HG03354 (cell line): ENCODE data around the gene PISD.
A peak's percentile ranks its signal among the peaks of the same experiment; 100 is the strongest.

Experiments used
- ATAC-seq: cut with Tn5 transposase; IDR thresholded peaks from one replicate; pipeline ENCODE4 v1.9.1; 2021; ENCODE audit warnings: mild to moderate bottlenecking; ENCODE audit not compliant: unreplicated experiment, poor library complexity, severe bottlenecking

The PISD gene

DNA sequence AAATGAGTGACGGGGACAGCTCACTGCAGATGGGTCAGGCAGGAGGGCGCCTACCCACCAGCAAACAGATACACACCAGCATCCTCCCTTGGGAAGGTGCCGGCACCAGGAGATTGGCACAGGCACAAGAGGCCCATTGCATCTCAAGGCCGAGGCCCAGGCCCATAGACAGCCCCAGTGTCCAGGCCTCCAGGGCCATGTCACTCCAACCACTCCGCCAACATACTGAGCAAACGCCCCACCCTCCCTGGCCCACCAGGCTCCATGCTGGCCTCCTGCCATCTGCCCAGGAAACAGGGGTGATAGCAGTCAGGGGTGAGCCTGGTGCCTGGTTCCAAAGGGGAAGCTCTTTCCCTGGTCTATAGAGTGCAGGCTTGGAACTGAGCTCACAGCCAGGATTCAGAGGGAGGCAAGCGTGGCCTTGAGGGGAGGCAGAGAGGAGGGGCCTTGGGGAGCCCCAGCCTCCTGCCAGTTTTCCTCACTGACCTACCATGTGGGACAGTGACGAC lies 34.7 kb downstream of the PISD start:
- ATAC-seq = no peak

DNA sequence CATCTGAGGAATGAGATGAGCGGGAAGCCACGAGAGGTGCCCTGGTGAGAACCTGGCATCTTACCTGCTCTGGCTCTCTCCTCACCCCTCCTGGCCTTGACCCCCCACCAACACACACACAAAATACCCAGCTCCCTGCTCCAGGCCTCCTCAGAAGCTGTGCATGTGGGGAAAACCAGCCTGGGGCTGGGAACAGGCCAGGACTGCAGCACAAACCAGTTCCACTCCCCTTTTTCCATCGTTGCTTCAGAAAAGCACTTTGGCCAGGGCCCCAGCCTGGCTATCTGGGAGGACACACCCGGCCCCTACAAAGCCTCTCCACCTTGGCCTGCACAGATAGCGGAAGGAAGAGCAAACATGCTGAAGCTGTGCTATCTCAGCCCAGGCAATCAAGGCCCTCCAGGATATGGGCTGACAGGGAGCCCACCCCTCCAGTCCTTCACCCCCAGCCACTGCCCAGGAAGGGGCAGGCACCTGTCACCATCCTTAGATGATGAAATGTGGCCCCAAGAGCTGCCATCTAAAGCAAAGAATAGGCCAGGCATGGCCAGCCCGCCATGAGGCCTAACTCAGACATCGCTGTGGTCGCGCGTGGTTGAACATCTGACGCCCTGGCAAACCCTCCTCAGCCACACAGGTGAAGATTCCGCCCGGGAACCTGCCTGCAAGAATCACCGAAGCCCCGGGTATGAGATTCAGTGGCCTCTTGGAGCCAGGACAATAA lies 35.4 kb downstream of the PISD start:
- no peak for ATAC-seq

DNA sequence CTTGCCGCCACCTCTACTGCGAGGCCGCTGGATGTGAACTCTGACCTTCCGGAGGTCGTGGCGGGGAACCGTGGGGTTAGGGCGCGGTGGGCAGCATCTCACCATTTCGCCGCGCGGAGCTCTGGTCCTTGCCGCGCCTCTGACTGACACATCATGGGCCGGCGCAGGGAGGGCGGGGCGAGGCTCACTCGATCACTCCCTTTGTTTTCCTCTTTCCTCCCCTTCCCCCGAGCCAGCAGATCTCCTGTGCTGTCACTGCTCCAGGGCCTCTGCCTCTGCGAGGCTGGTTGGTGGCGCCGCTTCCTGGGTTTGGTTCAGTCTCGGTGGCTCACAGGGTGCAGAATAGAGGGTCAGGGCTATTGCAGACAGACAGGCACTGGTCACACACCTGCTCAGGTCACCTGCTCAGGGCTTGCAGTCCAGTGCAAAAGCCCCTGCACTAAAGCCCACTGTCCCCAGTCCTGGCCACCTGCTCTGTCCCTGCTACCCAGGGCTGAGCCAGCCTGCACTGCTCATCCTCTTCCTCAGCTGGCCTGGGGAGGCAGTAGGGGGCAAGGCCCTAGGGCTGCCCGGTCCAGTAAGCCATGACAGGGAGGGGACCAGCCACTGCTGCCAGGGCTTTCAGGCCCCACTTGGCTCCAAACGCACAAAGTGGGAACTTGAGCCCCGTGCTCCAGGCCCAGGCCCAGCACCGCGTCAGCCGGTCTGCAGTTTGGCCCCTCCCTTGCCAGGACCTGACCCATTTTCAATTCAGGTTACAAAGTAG lies 36.2 kb downstream of the PISD start:
- no peak for ATAC-seq

DNA sequence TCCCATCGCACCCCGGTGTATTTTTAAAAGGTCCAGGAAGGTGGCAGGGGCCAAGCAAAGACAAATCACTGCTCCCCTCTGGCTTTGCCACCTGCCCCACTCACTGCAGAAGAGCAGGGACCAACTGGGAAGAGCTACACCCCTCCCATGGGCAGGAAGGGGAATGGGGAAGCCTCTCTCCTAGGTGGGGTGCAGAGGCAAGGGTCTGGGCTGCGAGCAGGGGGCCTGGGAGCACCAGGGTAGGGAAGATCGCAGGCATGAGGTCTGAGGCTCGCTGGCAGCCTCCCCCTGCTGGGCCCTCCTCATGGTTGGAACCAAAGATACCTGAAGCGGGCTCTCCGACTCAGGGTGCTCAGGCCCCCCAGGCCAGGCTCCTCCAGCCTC lies 36.8 kb downstream of the PISD start:
- no peak for ATAC-seq

DNA sequence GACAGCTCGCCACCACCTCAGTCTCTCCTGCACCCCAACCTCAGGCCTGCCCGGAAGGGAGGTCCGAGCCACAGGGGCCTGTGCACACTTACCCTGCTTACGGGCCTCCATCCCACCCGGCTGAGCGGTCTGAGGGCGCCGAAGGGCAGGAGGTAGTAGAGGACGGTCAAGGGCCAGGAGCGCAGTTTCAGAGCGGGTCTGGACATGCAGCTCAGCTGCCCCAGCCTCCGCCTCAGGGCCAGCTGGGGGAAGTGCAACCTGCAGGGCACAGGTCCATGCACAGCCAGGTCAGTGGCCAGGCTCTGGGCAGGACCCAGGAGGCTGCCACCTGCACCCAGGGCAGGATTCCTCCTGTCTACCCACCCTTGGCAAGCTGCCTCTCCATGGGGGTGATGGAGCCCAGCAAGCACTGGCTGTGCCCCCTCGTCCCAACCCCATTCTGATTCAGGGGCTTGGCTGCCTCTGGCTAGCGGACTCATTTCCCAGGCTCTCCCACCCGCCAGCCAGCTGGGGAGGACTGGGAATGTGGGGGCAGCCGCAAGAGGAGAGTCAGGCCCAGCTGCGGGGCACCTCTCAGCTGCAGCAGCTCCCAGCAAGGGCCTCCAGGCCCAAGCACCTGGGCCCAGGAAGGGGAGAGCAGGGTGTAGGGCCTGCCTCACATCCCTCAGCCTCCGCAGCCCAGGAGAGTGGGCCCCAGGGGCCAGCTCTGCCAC lies 38.3 kb downstream of the PISD start:
- no peak for ATAC-seq

DNA sequence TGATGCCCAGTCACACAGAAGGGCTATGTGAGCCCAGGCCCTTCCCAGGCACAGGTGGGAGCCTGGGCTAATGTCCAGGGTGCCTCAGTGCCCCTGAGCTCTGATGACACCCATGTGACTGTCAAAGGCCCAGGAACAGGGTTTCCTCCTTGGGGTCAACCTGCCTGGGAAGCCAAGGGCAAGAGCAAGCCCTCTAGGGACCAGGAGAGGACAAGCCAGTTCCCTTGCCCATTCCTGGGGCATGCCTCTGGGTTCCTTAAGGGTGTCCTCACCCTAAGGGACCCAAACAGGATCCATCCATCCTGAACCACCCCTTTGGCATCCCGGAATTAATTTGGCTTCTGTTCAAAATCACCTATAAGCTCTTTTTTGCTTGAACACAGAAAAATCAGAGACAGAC lies 39.0 kb downstream of the PISD start:
- ATAC-seq = no peak

DNA sequence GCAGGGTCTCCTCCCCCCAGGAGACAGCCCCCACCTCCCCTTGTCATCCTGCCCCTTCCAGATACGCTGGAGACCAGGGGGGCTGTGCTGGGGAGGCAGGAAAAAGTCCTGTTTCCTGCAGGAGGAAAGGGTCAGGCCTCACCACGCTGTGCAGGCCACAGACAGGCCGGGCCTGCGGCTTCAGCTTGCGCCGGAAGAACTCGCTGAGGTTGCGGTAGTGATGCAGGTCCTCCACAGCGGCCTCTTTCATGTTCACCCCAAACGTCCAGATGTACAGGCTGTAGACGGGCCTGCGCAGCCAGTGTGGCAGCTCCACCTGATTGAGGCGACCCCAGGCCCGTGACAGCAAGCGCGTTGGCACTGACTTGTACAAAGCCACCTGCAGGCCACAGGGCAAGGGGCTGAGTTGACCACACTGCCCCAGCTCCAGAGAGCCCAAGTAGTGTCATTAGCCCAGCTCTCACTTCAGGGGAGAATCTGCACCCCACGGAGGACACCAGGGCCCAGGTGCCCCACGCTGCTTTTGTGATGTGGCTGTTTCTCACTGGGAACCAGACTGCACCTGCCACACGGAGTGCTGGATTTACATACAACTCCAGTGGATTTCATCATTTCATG lies 40.4 kb downstream of the PISD start:
- ATAC-seq = no peak

DNA sequence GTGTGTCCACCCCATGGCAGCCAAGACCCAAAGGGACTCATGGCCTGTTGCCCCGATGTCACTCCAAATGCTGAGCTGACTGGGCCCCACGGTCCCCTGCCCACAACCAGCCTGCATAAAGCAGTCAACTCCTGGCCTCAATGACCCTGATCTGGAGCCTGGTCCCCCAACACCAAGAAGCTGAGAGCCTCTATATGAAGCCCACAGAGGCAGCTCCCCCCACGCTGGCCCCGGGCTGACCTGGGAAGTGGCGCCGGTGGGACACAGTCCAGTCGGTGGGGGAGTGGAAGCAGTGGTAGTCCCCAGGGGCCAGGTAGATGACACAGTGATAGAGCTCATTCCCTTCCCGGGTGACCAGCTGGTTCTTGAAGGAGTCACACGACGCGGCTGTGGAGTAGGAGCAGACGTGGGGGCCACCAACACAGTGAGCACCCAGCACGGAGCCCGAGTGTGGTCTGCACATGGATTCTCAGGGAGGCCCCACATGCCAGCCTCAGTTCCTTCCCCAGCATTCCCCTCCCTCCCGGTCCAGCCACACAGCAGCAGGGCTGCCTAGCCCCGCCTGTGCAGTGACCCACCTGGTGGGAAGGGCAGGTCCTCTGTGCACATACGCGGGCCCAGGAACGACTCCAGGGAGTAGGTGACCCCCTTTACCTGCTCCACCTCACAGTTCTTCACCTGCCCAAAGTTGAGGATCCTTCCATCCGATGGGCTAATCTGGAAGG lies 41.1 kb downstream of the PISD start:
- no peak for ATAC-seq

DNA sequence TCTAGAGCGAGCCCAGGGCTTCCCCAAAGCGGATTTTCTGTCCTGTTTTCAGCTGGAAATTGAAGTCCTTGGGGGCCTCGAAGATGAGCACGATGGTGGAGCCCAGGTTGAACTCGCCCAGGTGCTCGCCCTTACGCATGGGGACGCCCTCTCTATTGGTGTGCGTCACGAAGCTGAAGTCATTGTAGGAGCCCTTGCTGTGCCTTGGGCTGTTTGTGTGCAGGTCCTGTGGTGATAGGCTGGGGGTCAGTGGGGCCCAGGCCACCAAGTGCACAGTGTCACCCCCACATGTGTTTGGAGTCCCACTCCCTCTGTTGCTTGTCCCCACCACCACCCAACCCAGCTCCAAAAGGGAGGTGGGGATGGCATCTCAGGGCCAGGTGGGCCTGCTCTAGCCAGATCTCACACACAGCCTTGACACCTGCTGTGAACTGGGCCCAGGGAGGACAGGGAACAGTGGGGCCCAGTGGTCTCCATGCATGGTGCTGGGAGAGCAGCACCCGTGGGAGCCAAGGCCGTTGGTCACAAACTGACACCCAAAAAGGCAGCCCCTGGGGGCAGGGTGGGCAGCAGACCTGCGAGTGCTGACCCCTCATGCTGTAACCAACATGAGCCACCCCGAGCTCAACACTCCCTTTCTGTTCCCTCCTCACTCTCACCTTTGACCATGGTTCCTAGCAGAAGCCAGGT lies 42.3 kb downstream of the PISD start:
- ATAC-seq = no peak

DNA sequence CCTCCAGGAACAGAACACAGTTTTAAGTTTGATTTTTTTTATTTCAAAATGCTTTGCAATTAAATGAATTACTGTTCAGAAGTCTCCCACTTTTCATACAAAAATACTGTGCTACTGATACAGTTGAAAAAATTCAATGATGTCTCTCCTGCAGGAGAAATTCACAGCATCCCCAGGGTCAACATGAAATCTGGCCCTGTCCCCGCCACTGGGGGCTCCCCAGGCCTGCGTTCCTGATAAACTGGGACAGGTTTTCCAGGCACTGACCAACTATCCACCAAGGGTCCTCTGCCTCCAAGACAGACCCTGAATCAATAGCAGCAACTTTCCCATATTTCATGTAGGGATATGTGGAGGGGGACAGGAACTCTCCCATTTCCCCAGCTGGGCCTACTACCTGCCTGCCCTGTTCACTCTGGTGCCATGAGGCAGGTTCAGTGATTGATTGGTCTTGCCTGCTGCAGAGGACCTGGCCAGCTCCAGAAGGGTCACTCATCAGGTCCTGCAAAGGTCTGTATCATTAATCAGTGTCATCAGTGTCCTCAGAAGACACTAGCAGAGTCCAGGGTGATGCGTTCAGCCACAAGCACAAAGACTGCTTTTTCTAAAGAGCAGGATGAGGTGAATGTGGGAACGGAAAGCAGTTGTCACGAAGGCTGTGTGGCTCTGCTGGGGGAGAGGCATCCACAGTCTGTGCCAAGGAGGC lies 43.4 kb downstream of the PISD start:
- no peak for ATAC-seq

DNA sequence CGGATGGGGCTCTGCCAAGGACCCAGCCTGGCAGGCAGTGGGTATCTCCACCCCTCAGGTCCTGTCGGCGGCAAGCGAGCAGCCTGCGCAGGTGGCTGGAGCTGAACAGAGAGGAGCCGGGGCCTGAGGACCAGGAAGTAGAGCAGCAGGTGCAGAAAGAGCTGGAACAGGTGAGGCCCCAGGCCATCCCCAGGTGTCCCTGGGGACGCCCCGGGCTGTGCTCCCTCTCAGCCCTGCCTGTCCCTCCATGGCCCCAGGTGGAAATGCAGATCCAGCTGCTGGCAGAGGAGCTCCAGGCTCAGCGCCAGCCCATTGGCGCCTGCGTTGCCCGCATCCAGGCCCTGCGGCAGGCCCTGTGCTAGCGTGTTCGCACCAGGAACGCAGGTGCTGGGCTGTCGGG lies 44.0 kb downstream of the PISD start:
- no peak for ATAC-seq

DNA sequence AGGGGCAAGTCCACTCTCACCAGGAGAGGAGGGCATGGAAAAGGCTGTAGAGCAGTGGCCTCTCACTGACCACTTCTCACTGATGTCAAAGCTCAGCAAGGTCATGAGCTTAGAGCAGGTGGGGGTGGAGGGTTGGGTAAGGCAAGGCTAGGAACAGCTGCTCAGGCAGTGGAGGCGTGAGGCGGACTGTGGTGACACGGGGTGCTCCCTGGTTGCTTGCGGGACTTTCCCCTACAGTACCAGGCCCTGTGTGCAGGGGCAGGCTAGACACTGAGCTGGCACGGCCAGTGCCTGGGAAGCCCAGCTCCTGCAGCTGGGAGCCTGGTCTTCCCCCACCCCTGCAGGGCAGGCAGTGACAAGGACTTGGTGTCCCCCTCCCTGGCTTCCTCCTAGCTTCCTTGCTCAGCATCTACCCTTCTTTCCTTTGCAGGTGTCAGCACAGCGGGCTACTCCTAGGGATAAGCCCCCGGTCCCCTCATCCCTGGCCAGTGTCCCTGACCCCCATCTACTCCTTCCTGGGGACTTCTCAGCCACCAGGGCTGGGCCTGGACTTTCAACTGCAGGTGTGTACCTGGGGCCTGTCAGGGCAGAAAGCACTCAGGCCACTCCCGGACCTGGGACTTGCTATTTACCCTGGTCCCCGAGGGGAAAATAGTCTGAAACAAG lies 45.6 kb downstream of the PISD start:
- ATAC-seq = peak; percentile 65

DNA sequence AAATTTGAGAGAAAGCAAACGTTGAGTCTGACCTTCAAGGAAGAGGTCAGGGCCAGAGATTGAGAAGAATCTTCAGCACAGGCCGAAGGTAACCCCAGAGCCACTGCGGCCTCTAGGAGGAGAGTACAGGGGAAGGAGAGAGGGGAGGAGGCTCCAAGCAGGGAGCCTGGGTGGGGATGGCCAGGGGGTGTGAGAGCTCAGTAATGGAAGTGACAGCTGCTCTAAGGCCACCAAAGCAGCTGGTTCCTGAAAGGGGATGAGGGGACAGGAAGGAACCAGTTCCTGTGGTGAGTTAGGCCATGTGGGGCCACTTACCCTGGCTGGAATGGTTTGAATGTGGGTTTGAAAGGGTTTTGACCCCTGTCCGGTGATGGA lies 46.1 kb downstream of the PISD start:
- peak; percentile 16 for ATAC-seq

DNA sequence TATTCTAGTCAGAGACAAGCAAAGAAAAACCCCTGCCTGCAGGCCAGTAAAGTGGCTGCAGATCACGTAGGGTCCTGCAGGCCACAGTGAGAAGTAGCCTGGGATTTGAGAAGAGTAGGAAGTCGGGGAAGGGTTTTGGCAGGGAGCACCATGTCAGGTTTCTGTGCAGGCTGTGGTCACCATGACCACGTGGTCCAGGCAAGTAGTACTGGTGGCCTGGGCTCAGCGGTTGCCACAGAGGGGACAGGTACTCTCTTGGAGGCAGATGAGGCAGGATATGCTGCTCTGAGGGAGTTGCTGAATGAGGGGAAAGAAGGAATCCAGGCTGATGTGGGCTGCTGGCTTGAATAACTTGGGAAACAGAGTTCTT lies 46.5 kb downstream of the PISD start:
- no peak for ATAC-seq

DNA sequence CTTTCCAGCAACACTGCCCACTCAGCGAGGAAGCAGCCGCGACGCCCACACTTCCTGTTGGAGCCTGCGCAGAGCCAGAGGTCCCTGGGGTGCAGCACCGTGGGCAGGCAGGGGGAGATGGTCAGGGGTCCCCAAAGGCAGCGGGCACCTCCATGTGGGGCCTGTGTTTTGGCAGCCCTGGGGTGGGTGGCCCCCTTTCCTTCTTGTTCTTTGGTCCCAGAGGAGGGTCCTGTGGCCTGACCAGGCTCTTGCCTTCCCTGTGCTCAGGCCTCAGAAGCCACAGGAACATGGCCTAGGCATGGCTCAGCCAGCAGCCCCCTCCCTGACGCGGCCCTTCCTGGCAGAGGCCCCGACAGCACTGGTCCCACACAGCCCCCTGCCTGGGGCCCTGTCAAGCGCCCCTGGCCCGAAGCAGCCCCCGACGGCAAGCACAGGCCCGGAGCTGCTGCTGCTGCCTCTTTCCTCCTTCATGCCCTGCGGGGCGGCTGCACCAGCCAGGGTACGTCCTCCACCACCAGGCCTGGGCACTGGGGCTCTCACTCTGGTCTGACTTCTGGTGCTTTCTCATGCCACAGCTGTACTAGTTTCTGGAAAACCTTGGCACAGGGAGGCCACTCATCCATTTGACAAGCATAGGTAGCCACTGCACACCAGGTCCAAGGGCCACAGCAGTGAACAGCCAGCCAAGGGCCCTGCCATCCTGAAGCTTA lies 47.1 kb downstream of the PISD start:
- ATAC-seq = no peak

DNA sequence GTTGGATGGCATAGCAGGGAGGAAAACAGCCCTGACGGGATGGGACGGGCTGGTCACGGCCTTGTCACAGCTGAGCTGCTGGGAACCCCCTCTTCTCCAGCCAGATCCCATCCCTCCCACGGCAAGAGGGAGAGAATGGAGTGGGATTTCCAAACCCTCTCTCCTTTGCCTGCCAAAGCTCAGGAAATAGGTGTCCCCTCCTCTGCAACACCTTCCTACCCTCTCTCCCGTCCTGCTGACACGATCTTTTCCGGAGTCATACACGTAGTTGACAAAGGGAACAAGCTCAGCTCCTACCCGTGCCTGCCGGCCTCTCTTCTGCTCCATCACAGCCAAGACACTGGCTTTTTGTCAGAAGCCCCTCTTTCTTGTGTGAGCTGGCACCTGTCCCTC lies 48.1 kb downstream of the PISD start:
- no peak for ATAC-seq

DNA sequence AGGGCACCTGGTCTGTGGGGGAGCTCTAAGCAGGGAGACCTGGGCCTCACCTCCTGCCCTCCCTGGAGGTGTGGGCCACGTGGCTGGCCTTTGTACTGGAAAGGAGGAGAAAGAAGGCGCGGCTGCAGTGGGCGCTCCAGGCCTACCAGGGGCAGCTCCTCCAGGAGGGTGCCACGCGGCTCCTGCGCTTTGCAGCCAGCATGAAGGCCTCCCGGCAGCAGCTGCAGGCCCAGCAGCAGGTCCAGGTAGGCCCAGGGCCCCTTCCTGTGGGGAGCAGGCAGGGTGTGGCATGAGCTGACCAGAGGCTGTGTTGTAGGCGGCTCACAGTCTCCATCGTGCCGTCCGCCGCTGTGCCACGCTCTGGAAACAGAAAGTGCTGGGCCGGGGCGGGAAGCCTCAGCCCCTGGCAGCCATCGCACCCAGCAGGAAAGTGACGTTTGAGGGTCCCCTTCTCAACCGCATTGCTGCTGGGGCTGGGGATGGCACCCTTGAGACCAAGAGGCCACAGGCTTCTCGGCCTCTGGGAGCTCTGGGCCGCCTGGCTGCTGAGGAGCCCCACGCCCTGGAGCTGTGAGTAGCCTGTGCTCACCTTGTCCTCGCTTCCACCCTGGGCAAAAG lies 48.6 kb downstream of the PISD start:
- no peak for ATAC-seq
